ENCODE measurements around the gene OR6C68. TPM values are rescaled to one million over a fixed set of nuclear protein-coding genes. Genes with fewer than 3 reads are reported as not detected.
"Not testable (repeated sequence)": the region's sequence is repeated elsewhere in the genome, so short reads cannot be mapped to it uniquely, and the experiment has no call there.

The OR6C68 gene
- 0.42 TPM for total RNA-seq

DNA sequence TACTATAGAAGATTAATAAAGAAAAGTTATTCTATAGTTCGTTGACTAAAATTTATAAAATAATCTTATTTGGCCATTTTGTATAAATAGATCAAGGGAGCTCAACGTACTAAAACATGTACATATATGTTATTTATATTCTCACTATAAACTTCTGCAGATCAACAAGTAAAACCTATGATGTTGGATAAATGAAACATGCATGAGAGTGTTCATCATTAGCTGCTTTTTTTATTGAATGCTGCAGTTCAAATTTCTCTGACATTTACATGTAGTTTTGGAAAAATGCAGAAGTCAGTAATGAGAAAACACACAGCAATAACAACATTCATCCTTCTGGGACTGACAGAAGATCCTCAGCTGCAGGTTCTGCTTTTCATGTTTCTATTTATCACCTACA is at the start of gene OR6C68:
Gene OR6C68, plus strand, starts transcription at position 301 of the 400 bp plus-strand sequence. Its CDS starts 0 bp downstream, at position 301.
- Histone ChIP-seq H3K4me3 (ENCODE audit: low read length) (no peak within 1 kb of the TSS), H3K27me3 (ENCODE audit: insufficient read depth, low read length) (no peaks in the 10 kb centered on the region), H3K9me3 (ENCODE audit: low read depth, low read length) (no peaks in the 10 kb centered on the region), H3K4me1 (ENCODE audit: insufficient read depth, low read length) (no peaks in the 10 kb centered on the region)

DNA sequence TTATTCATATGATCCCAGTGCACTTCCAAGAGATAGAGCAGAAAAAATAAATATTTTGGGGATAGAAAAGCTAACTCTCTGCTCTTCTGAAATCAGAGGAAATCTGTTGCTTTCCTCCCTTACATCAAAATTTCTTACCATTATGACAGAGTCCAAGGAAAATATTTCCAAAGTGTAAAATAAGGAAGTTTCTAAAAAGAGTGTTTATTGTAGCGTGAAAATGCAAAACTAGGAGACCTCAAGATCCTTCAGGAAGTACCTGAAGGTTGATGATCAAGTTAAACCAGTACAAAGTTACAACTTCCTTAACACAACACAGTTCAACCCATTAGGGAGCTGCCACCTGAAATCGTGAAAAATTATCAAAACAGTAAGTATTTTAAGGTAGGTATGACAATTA is 48.4 kb upstream of the OR6C68 start, which contains the start of gene OR6C2:
Gene OR6C2, plus strand, starts transcription at position 301 of the 400 bp plus-strand sequence. CDS start 8,138 bp downstream, outside the sequence.
- Histone ChIP-seq H3K9me3 (ENCODE audit: low read depth, low read length) (peaks cover 6% of the 10 kb centered on the region), H3K4me3 (ENCODE audit: low read length) (no peak within 1 kb of the TSS), H3K27me3 (ENCODE audit: insufficient read depth, low read length) (no peaks in the 10 kb centered on the region), H3K4me1 (ENCODE audit: insufficient read depth, low read length) (no peaks in the 10 kb centered on the region)

DNA sequence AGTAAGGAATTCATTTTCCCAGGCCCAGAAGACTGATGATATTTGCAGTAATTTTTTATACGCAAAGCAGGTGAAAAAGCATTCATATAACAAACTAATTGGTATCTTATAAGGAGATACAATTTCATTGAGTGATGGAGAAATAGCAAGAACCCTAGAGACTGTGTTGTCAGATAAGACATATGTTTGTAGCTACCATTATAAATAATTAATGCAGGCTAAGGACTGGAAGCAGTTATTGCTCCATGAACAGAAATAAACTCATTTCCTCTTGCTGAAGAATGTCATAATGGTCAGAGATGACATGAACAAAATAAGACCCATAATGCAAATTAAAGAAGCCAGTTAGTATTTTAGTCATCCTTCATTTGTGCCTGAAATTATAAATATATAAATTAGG is 46.8 kb upstream of the OR6C68 start:
- no peak overlapping the region for H3K4me3 ChIP-seq (ENCODE audit: low read length)
- no peaks in the 10 kb centered on the region for H3K4me1 ChIP-seq (ENCODE audit: insufficient read depth, low read length)

DNA sequence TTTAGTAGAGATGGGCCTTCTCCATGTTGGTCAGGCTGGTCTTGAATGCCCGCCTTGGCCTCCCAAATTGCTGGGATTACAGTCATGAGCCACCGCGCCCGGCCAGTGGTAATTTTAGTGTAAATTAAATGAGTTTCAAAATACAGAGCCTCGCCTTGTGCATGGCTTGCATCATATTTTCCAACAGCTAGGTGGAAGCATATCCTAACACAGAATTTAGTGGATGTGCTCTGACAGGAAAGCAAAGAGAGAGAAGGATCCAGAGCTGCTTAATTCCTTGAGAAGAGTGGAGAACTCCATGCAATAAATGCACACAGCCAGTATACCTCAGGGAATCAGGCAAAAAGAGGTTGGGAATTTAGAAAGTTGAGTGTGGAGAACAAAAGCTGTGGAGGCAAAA is 45.9 kb upstream of the OR6C68 start:
- no peaks in the 10 kb centered on the region for H3K9me3 ChIP-seq (ENCODE audit: low read depth, low read length)
- peaks cover 9% of the 10 kb centered on the region for H3K27me3 ChIP-seq (ENCODE audit: insufficient read depth, low read length)
- H3K4me1 ChIP-seq (ENCODE audit: insufficient read depth, low read length), result no peaks in the 10 kb centered on the region
- no peak overlapping the region for H3K4me3 ChIP-seq (ENCODE audit: low read length)

More for the DNA sequence above, 46.8 kb upstream of the OR6C68 start:
- Histone ChIP-seq H3K27me3 (ENCODE audit: insufficient read depth, low read length) (peaks cover 4% of the 10 kb centered on the region), H3K9me3 (ENCODE audit: low read depth, low read length) (peaks cover 1% of the 10 kb centered on the region)

DNA sequence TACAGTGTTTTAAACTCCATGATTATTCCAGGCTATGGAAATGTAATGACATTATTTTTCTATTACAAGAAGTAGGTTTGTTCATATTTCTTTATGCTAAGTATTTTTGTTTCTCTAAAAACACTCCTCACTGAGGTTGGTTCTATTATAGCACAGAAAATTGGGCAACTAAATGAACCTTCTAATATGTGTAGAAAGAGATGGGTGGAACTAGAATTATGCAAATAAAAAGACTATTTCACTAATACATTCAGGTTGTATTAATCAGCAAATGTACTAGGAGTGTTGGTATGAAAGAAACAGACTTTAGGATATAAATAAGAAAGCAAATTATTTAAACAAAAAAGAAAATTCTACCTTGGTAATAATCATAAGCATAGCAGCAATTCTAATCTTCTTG is 43.4 kb upstream of the OR6C68 start:
- Histone ChIP-seq H3K4me3 (ENCODE audit: low read length) (no peak overlapping the region), H3K4me1 (ENCODE audit: insufficient read depth, low read length) (no peaks in the 10 kb centered on the region), H3K27me3 (ENCODE audit: insufficient read depth, low read length) (peaks cover 9% of the 10 kb centered on the region), H3K9me3 (ENCODE audit: low read depth, low read length) (no peaks in the 10 kb centered on the region)

DNA sequence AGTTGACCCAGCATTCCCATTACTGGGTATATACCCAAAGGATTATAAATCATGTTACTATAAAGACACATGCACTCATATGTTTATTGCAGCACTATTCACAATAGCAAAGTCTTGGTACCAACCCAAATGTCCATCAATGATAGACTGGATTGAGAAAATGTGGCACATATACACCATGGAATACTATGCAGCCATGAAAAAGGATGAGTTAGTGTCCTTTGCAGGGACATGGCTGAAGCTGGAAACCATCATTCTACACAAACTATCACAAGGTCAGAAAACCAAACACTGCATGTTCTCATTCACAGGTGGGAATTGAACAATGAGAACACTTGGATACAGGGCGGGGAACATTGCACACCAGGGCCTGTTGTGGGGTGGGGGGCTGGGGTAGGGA is 27.3 kb upstream of the OR6C68 start:
- not testable (repeated sequence) for H3K9me3 ChIP-seq (ENCODE audit: low read depth, low read length); H3K27me3 ChIP-seq (ENCODE audit: insufficient read depth, low read length); H3K4me3 ChIP-seq (ENCODE audit: low read length)

DNA sequence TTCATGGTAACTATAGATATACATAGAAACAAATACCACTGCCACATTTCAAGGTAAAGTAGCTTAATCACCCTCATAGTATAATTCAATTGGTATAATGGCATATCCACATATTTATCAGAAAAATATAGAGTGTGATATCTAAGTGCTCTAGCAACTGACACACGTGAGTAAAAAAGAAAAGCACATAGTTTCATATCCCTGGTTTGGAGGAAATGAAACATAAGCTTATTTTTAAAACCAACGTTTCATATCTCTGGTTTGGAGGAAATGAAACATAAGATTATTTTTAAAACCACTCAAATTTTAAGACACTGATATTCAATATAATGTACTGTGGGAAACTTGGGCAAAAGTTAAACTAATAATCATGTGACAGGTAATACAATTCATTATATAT is 24.3 kb upstream of the OR6C68 start:
- H3K4me1 ChIP-seq (ENCODE audit: insufficient read depth, low read length), result peaks cover 6% of the 10 kb centered on the region
- H3K27me3 ChIP-seq (ENCODE audit: insufficient read depth, low read length), result no peaks in the 10 kb centered on the region
- H3K9me3 ChIP-seq (ENCODE audit: low read depth, low read length), result no peaks in the 10 kb centered on the region
- no peak overlapping the region for H3K4me3 ChIP-seq (ENCODE audit: low read length)

More for the DNA sequence above, 27.3 kb upstream of the OR6C68 start:
- not testable (repeated sequence) for H3K4me1 ChIP-seq (ENCODE audit: insufficient read depth, low read length)

DNA sequence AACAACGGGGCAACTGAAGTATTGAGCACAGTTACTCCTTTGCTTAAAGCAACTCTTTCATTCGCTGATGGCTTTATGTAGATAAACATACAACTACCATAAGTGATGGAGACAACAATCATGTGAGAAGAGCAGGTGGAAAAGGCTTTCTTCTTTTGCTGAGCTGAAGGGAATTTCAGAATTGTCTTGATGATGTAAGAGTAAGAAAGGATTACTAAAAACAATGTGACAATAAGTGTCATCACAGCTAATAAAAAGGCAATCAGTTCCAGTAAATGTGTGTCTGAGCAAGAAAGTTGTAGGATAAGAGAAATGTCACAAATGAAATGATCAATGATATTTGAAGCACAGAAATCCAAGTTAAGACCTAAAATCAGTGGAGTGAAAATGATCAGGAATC is 22.9 kb upstream of the OR6C68 start:
- H3K27me3 ChIP-seq (ENCODE audit: insufficient read depth, low read length), result peaks cover 4% of the 10 kb centered on the region
- H3K9me3 ChIP-seq (ENCODE audit: low read depth, low read length), result no peaks in the 10 kb centered on the region
- H3K4me3 ChIP-seq (ENCODE audit: low read length), result no peak overlapping the region
- peaks cover 6% of the 10 kb centered on the region for H3K4me1 ChIP-seq (ENCODE audit: insufficient read depth, low read length)

DNA sequence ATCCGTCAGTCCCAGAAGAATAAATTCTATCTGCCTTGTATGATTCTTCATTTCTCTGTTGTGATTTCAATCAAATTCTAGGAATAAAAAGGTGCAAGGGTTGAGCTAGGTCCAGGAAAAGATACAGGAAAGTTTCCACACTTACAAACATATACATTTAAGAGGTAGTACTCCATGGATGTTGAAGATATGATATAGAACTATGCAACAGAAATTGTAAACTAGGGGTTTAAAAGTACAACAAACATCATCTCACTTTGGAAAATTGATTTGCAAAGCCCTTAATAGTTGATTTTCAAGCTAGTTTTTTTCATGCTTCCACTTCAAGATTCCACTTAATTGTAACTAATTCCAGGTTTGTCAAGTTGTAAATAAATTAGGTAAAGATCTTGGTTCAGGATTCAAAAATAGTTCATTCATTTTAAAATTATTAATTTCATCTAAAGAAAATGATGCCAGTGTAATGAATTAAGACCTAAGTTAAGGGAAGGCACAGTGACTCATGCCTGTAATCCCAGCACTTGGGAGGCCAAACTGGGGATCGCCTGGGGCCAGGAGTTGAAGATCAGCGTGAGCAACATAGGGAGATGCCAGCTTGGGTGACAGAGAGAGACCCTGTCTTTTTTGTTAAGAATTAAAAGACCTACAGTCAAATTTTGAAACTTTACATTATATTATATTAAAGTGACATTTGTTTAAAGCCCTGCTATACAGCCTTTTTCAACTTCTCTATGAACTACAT is 21.9 kb upstream of the OR6C68 start, which contains the start of gene OR6C70:
Gene OR6C70, minus strand, starts transcription at position 51 of the 742 bp plus-strand sequence. Its CDS starts 0 bp downstream, at position 51.
- Histone ChIP-seq H3K4me1 (ENCODE audit: insufficient read depth, low read length) (peaks cover 6% of the 10 kb centered on the region), H3K9me3 (ENCODE audit: low read depth, low read length) (no peaks in the 10 kb centered on the region), H3K27me3 (ENCODE audit: insufficient read depth, low read length) (peaks cover 10% of the 10 kb centered on the region), H3K4me3 (ENCODE audit: low read length) (no peak within 1 kb of the TSS)

DNA sequence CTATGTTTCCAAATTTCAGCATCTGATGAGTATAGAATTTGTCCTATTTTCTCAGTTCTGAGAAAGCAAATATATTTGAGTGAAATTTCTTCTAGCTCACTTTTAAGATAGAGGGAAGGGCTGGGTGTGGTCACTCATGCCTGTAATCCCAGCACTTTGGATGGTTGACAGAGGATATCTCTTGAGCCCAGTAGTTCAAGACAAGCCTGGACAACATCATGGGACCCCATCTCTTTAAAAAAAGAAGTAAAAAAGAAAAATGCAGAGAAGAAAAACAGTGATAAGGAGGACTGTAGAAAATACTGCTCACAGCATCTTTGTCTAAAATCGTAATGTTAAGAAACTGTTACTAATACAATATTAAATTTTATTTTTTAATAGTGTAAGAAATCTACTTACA is 19.9 kb upstream of the OR6C68 start:
- H3K4me3 ChIP-seq (ENCODE audit: low read length), result no peak overlapping the region
- no peaks in the 10 kb centered on the region for H3K9me3 ChIP-seq (ENCODE audit: low read depth, low read length)
- peaks cover 2% of the 10 kb centered on the region for H3K4me1 ChIP-seq (ENCODE audit: insufficient read depth, low read length)
- H3K27me3 ChIP-seq (ENCODE audit: insufficient read depth, low read length), result peaks cover 10% of the 10 kb centered on the region

DNA sequence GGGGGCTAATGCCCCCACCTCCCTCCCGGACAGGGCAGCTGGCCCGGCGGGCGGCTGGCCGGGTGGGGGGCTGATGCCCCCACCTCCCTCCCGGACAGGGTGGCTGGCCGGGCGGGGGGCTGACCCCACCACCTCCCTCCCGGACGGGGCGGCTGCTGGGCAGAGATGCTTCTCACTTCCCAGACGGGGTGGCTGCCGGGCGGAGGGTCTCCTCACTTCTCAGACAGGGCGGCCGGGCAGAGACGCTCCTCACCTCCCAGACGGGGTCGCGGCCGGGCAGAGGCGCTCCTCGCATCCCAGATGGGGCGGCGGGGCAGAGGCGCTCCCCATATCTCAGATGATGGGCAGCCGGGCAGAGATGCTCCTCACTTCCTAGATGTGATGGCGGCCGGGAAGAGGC is 13.0 kb upstream of the OR6C68 start:
- not testable (repeated sequence) for H3K4me3 ChIP-seq (ENCODE audit: low read length); H3K27me3 ChIP-seq (ENCODE audit: insufficient read depth, low read length); H3K9me3 ChIP-seq (ENCODE audit: low read depth, low read length); H3K4me1 ChIP-seq (ENCODE audit: insufficient read depth, low read length)

DNA sequence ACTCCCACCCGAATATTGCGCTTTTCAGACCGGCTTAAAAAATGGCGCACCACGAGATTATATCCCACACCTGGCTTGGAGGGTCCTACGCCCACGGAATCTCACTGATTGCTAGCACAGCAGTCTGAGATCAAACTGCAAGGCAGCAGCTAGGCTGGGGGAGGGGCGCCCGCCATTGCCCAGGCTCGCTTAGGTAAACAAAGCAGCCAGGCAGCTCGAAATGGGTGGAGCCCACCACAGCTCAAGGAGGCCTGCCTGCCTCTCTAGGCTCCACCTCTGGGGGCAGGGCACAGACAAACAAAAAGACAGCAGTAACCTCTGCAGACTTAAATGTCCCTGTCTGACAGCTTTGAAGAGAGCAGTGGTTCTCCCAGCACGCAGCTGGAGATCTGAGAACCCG is 7.9 kb upstream of the OR6C68 start:
- not testable (repeated sequence) for H3K9me3 ChIP-seq (ENCODE audit: low read depth, low read length); H3K4me1 ChIP-seq (ENCODE audit: insufficient read depth, low read length); H3K4me3 ChIP-seq (ENCODE audit: low read length); H3K27me3 ChIP-seq (ENCODE audit: insufficient read depth, low read length)

DNA sequence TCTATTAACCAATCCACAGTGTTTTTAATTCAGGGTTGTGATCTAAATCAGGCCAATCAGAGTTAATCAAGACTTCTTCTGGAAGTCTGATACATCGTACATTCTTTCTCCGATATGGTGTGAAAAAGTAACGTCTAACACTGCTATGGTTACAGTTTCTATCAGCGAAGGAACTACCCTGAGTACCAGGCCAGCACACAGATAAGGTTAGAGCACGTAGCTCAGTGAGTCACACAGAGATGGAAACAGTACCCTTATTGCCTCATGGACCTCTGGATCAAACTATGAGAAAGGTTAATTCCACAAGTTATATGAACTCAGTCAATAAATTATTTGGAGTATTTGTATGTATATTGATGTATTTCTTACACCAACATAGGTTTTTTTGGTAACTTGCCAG is 3.3 kb downstream of the OR6C68 start:
- Histone ChIP-seq H3K9me3 (ENCODE audit: low read depth, low read length) (no peaks in the 10 kb centered on the region), H3K4me1 (ENCODE audit: insufficient read depth, low read length) (no peaks in the 10 kb centered on the region), H3K4me3 (ENCODE audit: low read length) (no peak overlapping the region), H3K27me3 (ENCODE audit: insufficient read depth, low read length) (no peaks in the 10 kb centered on the region)

DNA sequence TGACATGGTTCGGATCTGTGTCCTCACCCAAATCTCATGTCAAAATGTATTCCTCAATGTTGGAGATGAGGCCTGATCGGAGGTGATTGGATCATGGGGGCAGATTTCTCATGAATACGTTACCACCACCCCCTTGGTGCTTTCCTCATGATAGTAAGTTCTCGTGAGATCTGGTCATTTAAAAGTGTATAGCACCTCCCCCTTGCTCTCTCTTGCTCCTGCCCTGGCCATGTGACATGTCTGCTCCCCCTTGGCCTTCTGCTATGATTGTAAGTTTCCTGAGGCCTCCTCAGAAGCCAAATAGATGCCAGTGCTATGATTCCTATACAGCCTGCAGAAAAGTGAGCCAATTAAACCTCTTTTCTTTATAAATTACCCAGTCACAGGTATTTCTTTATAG is 7.1 kb downstream of the OR6C68 start:
- no peaks in the 10 kb centered on the region for H3K4me1 ChIP-seq (ENCODE audit: insufficient read depth, low read length)
- no peak overlapping the region for H3K4me3 ChIP-seq (ENCODE audit: low read length)
- no peaks in the 10 kb centered on the region for H3K27me3 ChIP-seq (ENCODE audit: insufficient read depth, low read length)
- no peaks in the 10 kb centered on the region for H3K9me3 ChIP-seq (ENCODE audit: low read depth, low read length)

DNA sequence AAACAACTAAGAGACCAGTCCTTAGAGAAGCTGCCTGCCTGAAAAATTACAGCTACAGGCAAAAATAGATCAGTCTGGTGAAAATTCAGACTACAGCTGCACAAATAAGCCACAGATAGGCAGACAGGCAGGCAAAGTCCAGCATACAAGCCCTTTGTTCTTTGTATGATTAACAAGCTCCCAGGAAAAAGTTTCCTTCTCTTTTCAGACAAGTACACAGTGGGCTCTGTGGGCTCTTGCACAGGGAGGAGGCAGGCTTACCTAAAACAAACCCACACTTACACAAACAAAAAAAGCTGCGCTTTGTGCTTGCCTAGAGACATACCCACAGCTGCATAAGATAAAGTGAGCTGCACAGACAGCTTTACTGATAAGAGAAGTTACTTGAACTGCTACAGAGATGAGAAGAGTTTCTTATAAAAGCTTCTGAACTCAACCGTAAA is 7.7 kb downstream of the OR6C68 start:
- no peaks in the 10 kb centered on the region for H3K9me3 ChIP-seq (ENCODE audit: low read depth, low read length)
- H3K27me3 ChIP-seq (ENCODE audit: insufficient read depth, low read length), result no peaks in the 10 kb centered on the region
- no peaks in the 10 kb centered on the region for H3K4me1 ChIP-seq (ENCODE audit: insufficient read depth, low read length)
- H3K4me3 ChIP-seq (ENCODE audit: low read length), result no peak overlapping the region

DNA sequence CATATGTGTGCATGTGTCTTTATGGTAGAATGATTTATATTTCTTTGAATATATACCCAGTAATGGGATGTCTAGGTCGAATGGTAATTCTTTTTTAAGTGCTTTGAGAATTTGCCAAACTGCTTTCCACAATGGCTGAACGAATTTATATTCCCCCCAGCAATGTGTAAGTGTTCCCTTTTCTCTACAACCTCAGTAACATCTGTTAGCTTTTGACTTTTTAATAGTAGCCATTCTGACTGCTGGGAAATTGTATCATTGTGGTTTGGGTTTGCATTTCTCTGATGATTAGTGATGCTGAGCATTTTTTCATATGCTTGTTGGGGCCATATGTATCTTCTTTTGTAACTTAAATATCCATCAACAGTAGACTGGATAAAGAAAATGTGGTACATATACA is 9.4 kb downstream of the OR6C68 start:
- no peak overlapping the region for H3K4me3 ChIP-seq (ENCODE audit: low read length)
- no peaks in the 10 kb centered on the region for H3K4me1 ChIP-seq (ENCODE audit: insufficient read depth, low read length)
- no peaks in the 10 kb centered on the region for H3K27me3 ChIP-seq (ENCODE audit: insufficient read depth, low read length)
- no peaks in the 10 kb centered on the region for H3K9me3 ChIP-seq (ENCODE audit: low read depth, low read length)

All from mononuclear cell (primary cell).